ENCODE results near the gene VWA8.

GRCh38 chr13:41587490-41587889 is 373.4 kb downstream of the VWA8 start:
- TF ChIP-seq ZNF565 (CRISPR knock-in tag; conservative IDR thresholded peaks at IDR 0.05; ENCODE audit: low read depth) = no peak
- no peak for TF ChIP-seq ZFP3 (CRISPR knock-in tag; IDR thresholded peaks at IDR 0.05)
- no peak for TF ChIP-seq ZFP30 (CRISPR knock-in tag; IDR thresholded peaks at IDR 0.05)
- TF ChIP-seq PPARA (CRISPR knock-in tag; IDR thresholded peaks at IDR 0.05; ENCODE audit: borderline replicate concordance) = no peak
- no peak for TF ChIP-seq ARNTL (CRISPR knock-in tag; IDR thresholded peaks at IDR 0.05; ENCODE audit: borderline replicate concordance, low read depth)
- TF ChIP-seq, protein P1, sequence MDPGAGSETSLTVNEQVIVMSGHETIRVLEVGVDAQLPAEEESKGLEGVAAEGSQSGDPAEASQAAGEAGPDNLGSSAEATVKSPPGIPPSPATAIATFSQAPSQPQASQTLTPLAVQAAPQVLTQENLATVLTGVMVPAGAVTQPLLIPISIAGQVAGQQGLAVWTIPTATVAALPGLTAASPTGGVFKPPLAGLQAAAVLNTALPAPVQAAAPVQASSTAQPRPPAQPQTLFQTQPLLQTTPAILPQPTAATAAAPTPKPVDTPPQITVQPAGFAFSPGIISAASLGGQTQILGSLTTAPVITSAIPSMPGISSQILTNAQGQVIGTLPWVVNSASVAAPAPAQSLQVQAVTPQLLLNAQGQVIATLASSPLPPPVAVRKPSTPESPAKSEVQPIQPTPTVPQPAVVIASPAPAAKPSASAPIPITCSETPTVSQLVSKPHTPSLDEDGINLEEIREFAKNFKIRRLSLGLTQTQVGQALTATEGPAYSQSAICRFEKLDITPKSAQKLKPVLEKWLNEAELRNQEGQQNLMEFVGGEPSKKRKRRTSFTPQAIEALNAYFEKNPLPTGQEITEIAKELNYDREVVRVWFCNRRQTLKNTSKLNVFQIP (CRISPR knock-in tag; IDR thresholded peaks at IDR 0.05; ENCODE audit: borderline replicate concordance, low read depth) = no peak
- TF ChIP-seq TCF4 (CRISPR knock-in tag; IDR thresholded peaks at IDR 0.05; ENCODE audit: borderline replicate concordance) = no peak
- no peak for TF ChIP-seq RARB (CRISPR knock-in tag; IDR thresholded peaks at IDR 0.05)
